H1 (cell line): Measurements from ENCODE around the gene ACTR3C. TPM values are rescaled to one million over a fixed set of nuclear protein-coding genes. Genes with fewer than 3 reads are reported as not detected.
"Not testable (repeated sequence)": the region's sequence is repeated elsewhere in the genome, so short reads cannot be mapped to it uniquely, and the experiment has no call there.

ENCODE experiments used
- CTCF ChIA-PET: fragments of 300-600 bp; sonication (Branson Sonifier 250); formaldehyde crosslinking; loops from one replicate; lab custom pipeline; 2021; ENCODE audit not compliant: partially characterized antibody; lab: Charles Lee
- POLR2A ChIA-PET: fragments of 300-600 bp; sonication (Branson Sonifier 250); formaldehyde crosslinking; loops from one replicate; lab custom pipeline; 2021; ENCODE audit warnings: inconsistent platforms; ENCODE audit not compliant: partially characterized antibody; lab: Charles Lee
- DNase-seq, 2 experiments: peaks; one replicate each; pipeline versions ENCODE4 v3.0.0 to v3.0.0-alpha.2; 2010 to 2022; ENCODE audit warnings: low spot score in 2 of 2, low read depth in 1 of 2, mixed read lengths in 1 of 2
- FAIRE-seq: peaks from 2 replicates; lab custom pipeline; 2011; peaks lifted over from hg19 to GRCh38; lab: Jason Lieb, UNC
- H2AFZ ChIP-seq: 2 replicates; pipeline ENCODE4 v1.8.1; 2012; ENCODE audit warnings: low read length, inconsistent platforms
- H2AK5ac ChIP-seq: 2 replicates; pipeline ENCODE4 v1.6.1; 2013; ENCODE audit warnings: low read depth, low read length
- H2BK120ac ChIP-seq: replicated peaks from 2 replicates; pipeline ENCODE3; 2013; ENCODE audit warnings: low read depth, low read length, inconsistent platforms
- H2BK12ac ChIP-seq: 2 replicates; pipeline ENCODE4 v1.6.1; 2013; ENCODE audit warnings: low read depth, low read length
- H2BK15ac ChIP-seq: 2 replicates; pipeline ENCODE4 v1.6.1; 2013; ENCODE audit warnings: low read length
- H2BK20ac ChIP-seq: 2 replicates; pipeline ENCODE4 v1.6.1; 2013; ENCODE audit warnings: low read length
- H2BK5ac ChIP-seq: 2 replicates; pipeline ENCODE4 v1.6.1; 2013; ENCODE audit warnings: low read depth, low read length
- H3K14ac ChIP-seq: 2 replicates; pipeline ENCODE4 v1.6.1; 2013; ENCODE audit warnings: inconsistent platforms; ENCODE audit not compliant: insufficient read length
- H3K18ac ChIP-seq: 2 replicates; pipeline ENCODE4 v1.6.1; 2013; ENCODE audit warnings: low read length; ENCODE audit errors: extremely low read depth
- H3K23ac ChIP-seq: 2 replicates; pipeline ENCODE4 v1.6.1; 2013; ENCODE audit warnings: inconsistent platforms; ENCODE audit not compliant: insufficient read length
- H3K23me2 ChIP-seq: 2 replicates; pipeline ENCODE4 v1.6.1; 2013; ENCODE audit warnings: low read depth, low read length
- H3K27ac ChIP-seq: 2 replicates; pipeline ENCODE4 v1.6.1; 2011; ENCODE audit warnings: low read depth, low read length, inconsistent platforms
- H3K27me3 ChIP-seq, 4 experiments: replicated peaks in 1 of 4; 1 replicate in 1 of 4; 2 replicates in 3 of 4; pipeline versions ENCODE4 v1.6.1 to v1.8.1; 2011 to 2013; ENCODE audit warnings: low read length in 3 of 4, mild to moderate bottlenecking in 3 of 4, inconsistent platforms in 2 of 4, mixed read lengths in 2 of 4, moderate library complexity in 1 of 4; ENCODE audit not compliant: control insufficient read depth in 3 of 4, insufficient read depth in 3 of 4; ENCODE audit errors: extremely low read depth in 1 of 4
- H3K36me3 ChIP-seq, 4 experiments: 2 replicates each; pipeline versions ENCODE4 v1.6.1 to v1.8.1; 2011 to 2013; ENCODE audit warnings: mild to moderate bottlenecking in 4 of 4, low read length in 3 of 4, moderate library complexity in 2 of 4, control low read depth in 1 of 4, inconsistent platforms in 1 of 4; ENCODE audit not compliant: insufficient read depth in 4 of 4, control insufficient read depth in 2 of 4
- H3K4ac ChIP-seq: replicated peaks from 2 replicates; pipeline ENCODE3; 2013; ENCODE audit warnings: low read length, low read depth, mixed read lengths, inconsistent platforms; ENCODE audit not compliant: insufficient read length
- H3K4me1 ChIP-seq, 4 experiments: replicated peaks in 1 of 4; 1 replicate in 1 of 4; 2 replicates in 3 of 4; pipeline versions ENCODE4 v1.6.1 to v1.8.1; 2011 to 2013; ENCODE audit warnings: low read length in 3 of 4, inconsistent platforms in 2 of 4, mixed read lengths in 1 of 4; ENCODE audit not compliant: insufficient read depth in 4 of 4, control insufficient read depth in 3 of 4
- H3K4me2 ChIP-seq, 2 experiments: 2 replicates each; pipeline versions ENCODE4 v1.6.1 to v1.8.1; 2011 to 2013; ENCODE audit warnings: low read depth in 2 of 2, low read length in 2 of 2, control low read depth in 1 of 2, inconsistent platforms in 1 of 2, mild to moderate bottlenecking in 1 of 2; ENCODE audit not compliant: insufficient read depth in 1 of 2
- H3K4me3 ChIP-seq, 4 experiments: fragments of 200-600, 300-600 bp in 1 of 4; sonication (generic), shearing (Covaris generic), sonication (Bioruptor Twin) in 1 of 4; 2 replicates each; pipeline versions ENCODE4 v1.5.1 to v1.8.1; 2011 to 2016; ENCODE audit warnings: low read length in 4 of 4, low read depth in 3 of 4, control low read depth in 2 of 4, inconsistent platforms in 2 of 4, mild to moderate bottlenecking in 2 of 4, mixed read lengths in 1 of 4, moderate library complexity in 1 of 4; ENCODE audit not compliant: insufficient read depth in 2 of 4; ENCODE audit errors: extremely low read depth in 1 of 4
- H3K56ac ChIP-seq: replicated peaks from 2 replicates; pipeline ENCODE3; 2013; ENCODE audit warnings: low read depth, mild to moderate bottlenecking, mixed read lengths, low read length, inconsistent platforms; ENCODE audit not compliant: insufficient read length
- H3K79me1 ChIP-seq: 2 replicates; pipeline ENCODE4 v1.6.1; 2013; ENCODE audit warnings: low read depth, low read length, control low read depth
- H3K79me2 ChIP-seq, 2 experiments: 2 replicates each; pipeline versions ENCODE4 v1.6.1 to v1.8.1; 2012 to 2013; ENCODE audit warnings: low read length in 2 of 2, mild to moderate bottlenecking in 2 of 2, inconsistent platforms in 1 of 2; ENCODE audit not compliant: insufficient read depth in 2 of 2, control insufficient read depth in 1 of 2
- H3K9ac ChIP-seq, 4 experiments: replicated peaks in 1 of 4; 1 replicate in 1 of 4; 2 replicates in 3 of 4; pipeline versions ENCODE4 v1.6.1 to v1.8.1; 2011 to 2013; ENCODE audit warnings: low read depth in 3 of 4, low read length in 3 of 4, control low read depth in 2 of 4, mild to moderate bottlenecking in 2 of 4, moderate library complexity in 2 of 4, inconsistent platforms in 1 of 4; ENCODE audit errors: extremely low read depth in 1 of 4
- H3K9me3 ChIP-seq, 2 experiments: 2 replicates each; pipeline versions ENCODE4 v1.6.1 to v1.8.1; 2012 to 2013; ENCODE audit warnings: mild to moderate bottlenecking in 2 of 2, moderate library complexity in 2 of 2, control low read depth in 1 of 2, inconsistent platforms in 1 of 2, low read depth in 1 of 2, low read length in 1 of 2, mixed read lengths in 1 of 2; ENCODE audit not compliant: insufficient read depth in 2 of 2
- H4K20me1 ChIP-seq, 2 experiments: replicated peaks in 1 of 2; 2 replicates each; pipeline versions ENCODE3 to v1.8.1; 2011 to 2013; ENCODE audit warnings: inconsistent platforms in 2 of 2, low read length in 2 of 2, mild to moderate bottlenecking in 1 of 2; ENCODE audit not compliant: insufficient read depth in 2 of 2, control insufficient read depth in 1 of 2
- H4K5ac ChIP-seq: 2 replicates; pipeline ENCODE4 v1.6.1; 2013; ENCODE audit warnings: low read length, low read depth, mixed read lengths, inconsistent platforms; ENCODE audit not compliant: insufficient read length
- H4K8ac ChIP-seq: 2 replicates; pipeline ENCODE4 v1.8.0; 2013; ENCODE audit warnings: mild to moderate bottlenecking, moderate library complexity, low read length, inconsistent platforms; ENCODE audit not compliant: insufficient read depth; ENCODE audit errors: extremely low read depth
- H4K91ac ChIP-seq: replicated peaks from 2 replicates; pipeline ENCODE3; 2013; ENCODE audit warnings: low read length, mixed read lengths, inconsistent platforms; ENCODE audit not compliant: insufficient read length
- WGBS, 2 experiments: shearing (Covaris generic) in 1 of 2; methylation state at CpG; one replicate each; pipeline versions ENCODE4 v1.1.6 to v1.1.7; 2013 to 2015; ENCODE audit warnings: low lambda C conversion rate in 2 of 2, mixed read lengths in 2 of 2, inconsistent platforms in 1 of 2, low coverage in 1 of 2, missing lambda C conversion rate in 1 of 2; ENCODE audit not compliant: insufficient replicate concordance in 2 of 2, insufficient coverage in 1 of 2, insufficient read length in 1 of 2; ENCODE audit errors: extremely low coverage in 1 of 2, missing lambda C conversion rate in 1 of 2; 5-methylcytosine and 5-hydroxymethylcytosine counted together
- polyA plus RNA-seq, 7 experiments: library from polyadenylated mRNA; depleted of rRNA in 3 of 7; stranded (reverse) in 5 of 7; unstranded in 2 of 7; fragments of >200 nt in 5 of 7; fragments of 200-250 nt in 2 of 7; gene quantifications; 1 replicate in 5 of 7; 2 replicates in 1 of 7; 4 replicates in 1 of 7; pipeline versions ENCODE4 v1.2.1 to v1.2.3, GENCODE V29; 2011 to 2013; ENCODE audit warnings: missing spikeins in 2 of 7, mixed read lengths in 2 of 7
- total RNA-seq: library from RNA; stranded (reverse); fragmentation: NEBNext Ultra II Directional; extraction: Animal tissue kit (Norgen Biotek cat#: 25700); gene quantifications from 2 replicates; pipeline ENCODE4 v1.2.1, GENCODE V29; 2021

ACTR3C gene
- total and polyA plus RNA-seq, 2 of the 8 experiments (the other 6 are each of a cell fraction or from before 2014, with no cell fraction given): 1.5 TPM; not detected in 1

DNA sequence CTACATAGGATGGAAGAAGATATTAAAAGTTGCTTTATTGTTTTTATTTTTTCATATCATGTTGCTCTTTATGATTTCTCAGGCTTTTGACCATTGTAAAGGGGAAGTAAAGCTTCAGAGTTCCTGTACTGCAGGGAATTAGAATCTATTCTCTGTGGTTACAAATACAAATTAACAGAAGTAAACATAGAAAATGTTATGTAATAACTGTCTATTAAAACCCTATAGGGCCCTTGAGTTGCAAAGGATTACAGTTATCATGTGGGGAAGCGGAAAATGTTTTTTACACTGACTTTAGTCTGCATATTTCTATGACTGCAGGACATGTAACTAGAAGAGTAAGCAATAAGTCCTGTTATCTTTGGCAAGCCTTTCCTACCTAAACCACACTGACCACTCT, 116.5 kb downstream of the ACTR3C start:
- H4K20me1 ChIP-seq, H3K56ac ChIP-seq, POLR2A ChIA-PET, H4K91ac ChIP-seq, DNase-seq, H2AK5ac ChIP-seq, H3K14ac ChIP-seq, H3K9ac ChIP-seq, H3K18ac ChIP-seq, H3K23ac ChIP-seq, H2BK5ac ChIP-seq, H2BK120ac ChIP-seq, H3K79me2 ChIP-seq, H3K79me1 ChIP-seq, H3K27ac ChIP-seq, H2BK20ac ChIP-seq, FAIRE-seq, H2BK15ac ChIP-seq, H4K5ac ChIP-seq, CTCF ChIA-PET, H2AFZ ChIP-seq, H3K4me3 ChIP-seq, H2BK12ac ChIP-seq, H3K36me3 ChIP-seq, H3K4ac ChIP-seq, H3K4me1 ChIP-seq, H3K4me2 ChIP-seq, H3K23me2 ChIP-seq, H4K8ac ChIP-seq, H3K9me3 ChIP-seq, H3K27me3 ChIP-seq: not testable (repeated sequence)
- WGBS, 2 experiments: 94% methylated on average over 1 of the region's 1 CpG; no CpG with 5 or more reads in 1 of the 2 experiments

- H3K4me2 ChIP-seq, H4K5ac ChIP-seq, H3K4me3 ChIP-seq, H2BK5ac ChIP-seq, CTCF ChIA-PET, H2BK12ac ChIP-seq, H3K79me2 ChIP-seq, H2AK5ac ChIP-seq, H3K36me3 ChIP-seq, H2AFZ ChIP-seq, H3K9me3 ChIP-seq, H4K91ac ChIP-seq, H3K14ac ChIP-seq, H3K23ac ChIP-seq, H3K4ac ChIP-seq, H4K20me1 ChIP-seq, H3K4me1 ChIP-seq, H2BK120ac ChIP-seq, H3K79me1 ChIP-seq, DNase-seq, H3K56ac ChIP-seq, H3K18ac ChIP-seq, POLR2A ChIA-PET, H3K27ac ChIP-seq, H3K27me3 ChIP-seq, H3K23me2 ChIP-seq, FAIRE-seq, H2BK20ac ChIP-seq, H4K8ac ChIP-seq, H3K9ac ChIP-seq, H2BK15ac ChIP-seq: not testable (repeated sequence)
- 86% methylated on average over 4 of the region's 4 CpGs; no CpG with 5 or more reads in 1 of the 2 experiments for WGBS, 2 experiments
Observed at GRCh38 chr7:150205866-150206265, 117.5 kb downstream of the ACTR3C start.
